ENCODE results near the gene BCL2L14.
"Not testable (repeated sequence)": the region's sequence is repeated elsewhere in the genome, so short reads cannot be mapped to it uniquely, and the experiment has no call there.

- not testable (repeated sequence) for TF ChIP-seq CTCF, POLR2A, POLR2AphosphoS5 (IDR thresholded peaks at IDR 0.05)
These were observed 40.3 kb downstream of the BCL2L14 start for GRCh38 chr12:12110923-12111555.

All from suprapubic skin (tissue), 4 donors.